ENCODE results near the gene NFIB.

Gene NFIB

DNA sequence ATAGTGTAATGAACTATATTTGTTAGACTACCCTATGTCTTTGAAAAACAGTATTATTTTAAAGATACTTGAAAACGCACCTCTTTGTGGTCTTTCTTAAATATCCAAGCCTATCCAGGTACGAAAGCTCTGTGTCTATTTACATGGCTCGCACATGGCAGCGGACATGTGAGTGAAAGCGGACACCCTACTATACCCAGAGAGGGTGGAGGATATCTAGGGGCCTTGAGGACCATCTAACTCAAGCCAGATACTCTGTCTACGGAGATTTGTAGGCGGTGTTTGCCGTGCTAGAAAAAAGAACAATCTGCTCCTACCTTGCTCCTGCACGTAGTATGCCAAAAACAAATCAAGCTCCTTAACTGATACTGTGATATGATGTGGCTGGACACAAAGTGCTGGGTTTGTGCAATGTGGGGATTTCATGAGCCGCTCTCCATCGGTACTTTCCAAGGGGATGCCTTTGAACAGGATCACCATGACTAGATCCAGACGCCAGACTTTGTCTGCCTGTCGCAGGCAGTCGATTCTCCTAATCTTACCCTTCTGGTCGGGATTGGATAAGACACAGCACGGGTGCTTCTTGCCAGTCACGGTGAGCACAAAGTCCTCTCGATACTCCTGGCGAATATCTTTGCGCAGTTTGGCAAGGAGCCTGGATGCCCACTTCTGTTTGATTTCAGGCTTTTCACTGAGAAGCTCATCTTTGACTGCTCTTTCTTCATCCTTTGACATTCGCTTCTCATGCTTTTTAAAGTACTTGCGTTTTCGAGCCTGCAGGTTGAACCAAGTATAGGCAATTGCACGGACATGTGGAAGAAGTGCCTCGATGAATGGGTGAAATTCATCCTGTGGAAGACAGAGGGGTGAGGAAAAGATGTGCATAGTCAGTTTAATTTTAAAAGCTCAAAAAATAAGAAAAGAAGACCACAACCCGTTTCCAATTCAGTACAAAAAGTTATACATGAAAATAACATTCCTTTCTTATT is 7.0 kb downstream of the NFIB start:
- DNase-seq (ENCODE audit: low spot score), result no peak

DNA sequence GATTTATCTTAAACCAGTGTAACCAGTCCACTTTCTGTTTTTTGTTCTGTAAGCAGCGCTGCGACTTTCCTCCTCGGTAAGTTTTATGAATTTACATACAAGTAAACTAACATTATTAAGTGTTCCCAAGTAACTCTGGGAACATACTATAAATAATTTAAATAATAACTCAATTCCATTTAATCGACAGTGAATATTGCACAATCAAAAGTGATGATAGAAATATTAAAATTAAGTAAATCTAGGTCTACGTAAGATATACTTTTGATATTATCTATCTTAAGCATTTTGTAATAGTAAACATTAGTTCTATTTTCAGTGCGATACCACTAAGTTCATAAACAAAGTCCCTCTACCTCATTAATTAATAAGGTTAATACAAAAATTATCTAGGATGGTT is 7.8 kb downstream of the NFIB start:
- no peak for DNase-seq (ENCODE audit: low spot score)

DNA sequence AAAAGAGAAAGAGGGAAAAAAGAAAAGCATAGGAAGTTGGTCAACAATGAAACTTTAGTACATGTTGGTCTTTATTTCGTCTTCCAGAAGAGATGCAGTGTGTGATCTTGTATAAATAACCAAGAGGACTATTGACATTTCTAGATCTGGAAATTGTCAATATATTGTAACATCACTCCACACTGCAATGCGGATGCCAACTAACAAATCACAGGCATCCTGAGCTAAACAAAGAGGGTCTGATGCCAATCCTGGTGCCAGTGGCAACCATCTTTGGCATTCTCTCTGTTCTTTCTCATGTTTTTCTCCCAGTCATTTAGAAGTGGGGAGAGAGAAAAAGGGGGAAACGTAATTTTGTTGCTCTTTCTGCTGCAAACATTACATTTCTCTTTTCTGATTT is 9.7 kb downstream of the NFIB start:
- no peak for DNase-seq (ENCODE audit: low spot score)

DNA sequence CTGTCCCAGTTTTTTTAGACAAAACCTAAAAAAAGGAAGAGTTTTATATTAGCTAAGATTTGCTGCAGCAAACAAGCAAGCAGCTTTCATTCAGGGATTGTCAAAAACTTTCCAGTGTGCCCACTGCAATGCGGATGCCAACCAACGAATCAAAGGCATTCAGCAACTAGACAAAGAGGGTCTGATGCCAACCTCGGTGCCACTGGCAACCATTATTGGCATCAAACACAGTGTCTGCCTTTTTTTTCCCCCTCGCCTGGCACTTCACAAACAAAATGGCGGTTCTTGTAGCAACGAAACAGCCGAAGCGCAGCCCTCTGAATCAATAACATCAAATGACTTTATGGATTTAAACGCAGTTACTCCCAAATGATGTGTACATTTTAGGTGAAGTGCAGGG is 10.4 kb downstream of the NFIB start:
- DNase-seq (ENCODE audit: low spot score), result no peak

DNA sequence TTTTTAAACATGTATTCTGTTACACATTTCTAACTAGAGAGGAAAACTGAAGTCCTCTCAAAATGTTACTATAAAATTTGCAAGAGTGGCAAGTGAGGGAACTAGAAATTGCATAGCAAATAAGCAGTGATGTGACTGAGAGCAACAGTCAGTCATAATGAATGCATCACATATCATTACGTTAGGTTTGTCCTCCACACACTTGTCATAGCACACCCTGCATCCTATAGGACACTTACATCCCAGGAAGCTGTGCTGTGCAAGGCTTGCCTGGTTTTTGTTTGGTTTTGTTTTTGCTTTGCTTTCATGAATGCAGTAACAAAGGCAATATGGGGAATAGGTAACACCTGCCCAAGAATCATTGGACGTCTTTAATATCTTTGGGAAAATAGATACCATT is 10.8 kb downstream of the NFIB start:
- DNase-seq (ENCODE audit: low spot score), result no peak

DNA sequence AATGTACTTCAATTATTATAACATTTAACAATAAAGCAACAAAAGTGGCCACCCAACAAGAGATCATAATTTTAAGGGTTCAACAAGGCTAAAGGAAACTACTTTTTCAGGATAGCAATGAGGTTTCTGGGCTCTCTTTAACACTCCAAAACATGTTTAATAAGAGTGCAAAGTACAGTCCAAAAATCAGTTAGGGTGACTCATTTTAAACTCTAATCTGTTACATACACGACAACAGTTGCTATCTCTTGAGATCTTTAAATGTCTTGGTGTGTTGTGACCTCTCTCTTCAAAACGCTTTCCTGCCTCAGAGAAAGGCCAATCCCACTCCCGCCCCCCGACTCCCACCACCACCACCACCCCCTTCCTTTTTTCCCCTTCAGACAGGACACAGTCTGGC is 11.5 kb downstream of the NFIB start:
- DNase-seq (ENCODE audit: low spot score), result no peak

DNA sequence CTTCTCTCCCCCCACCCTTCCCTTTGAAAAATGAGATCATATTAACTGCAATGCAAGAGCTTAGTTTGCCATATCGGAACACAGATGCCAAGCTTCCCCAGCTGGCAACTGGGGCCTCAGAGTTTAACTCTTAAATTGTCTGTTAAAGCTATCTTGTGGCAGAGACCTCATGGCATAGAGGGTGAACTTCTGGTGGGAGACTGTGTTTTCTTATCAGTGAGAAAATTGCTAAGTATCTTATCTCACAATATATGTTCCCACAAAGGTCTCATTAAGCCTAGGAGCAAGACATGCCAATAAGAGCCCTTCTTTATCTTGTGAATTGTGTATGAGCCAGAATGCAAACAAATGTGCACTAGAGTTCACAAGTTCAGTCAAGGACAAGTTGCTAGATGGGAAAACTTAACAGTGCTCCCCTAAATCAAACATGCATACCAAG is 12.3 kb downstream of the NFIB start:
- DNase-seq (ENCODE audit: low spot score), result no peak

DNA sequence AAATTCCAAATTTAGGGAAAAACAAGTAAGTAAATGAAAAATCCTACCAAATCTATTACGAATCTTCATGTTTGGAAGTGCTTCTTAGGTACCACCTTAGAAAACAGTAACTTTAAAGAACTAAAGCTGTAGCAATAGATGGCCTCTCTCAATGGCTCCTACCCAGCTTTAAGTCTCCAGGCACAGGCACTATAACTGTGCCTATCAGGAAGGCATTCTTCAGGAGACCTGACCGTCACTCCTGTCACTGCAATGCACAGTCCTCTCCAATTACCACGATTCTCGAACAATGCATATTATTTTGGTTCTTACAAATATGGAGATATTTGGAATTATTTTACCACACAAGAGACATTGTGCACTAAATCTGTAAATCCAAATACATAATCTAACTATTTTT is 12.9 kb downstream of the NFIB start:
- no peak for DNase-seq (ENCODE audit: low spot score)

DNA sequence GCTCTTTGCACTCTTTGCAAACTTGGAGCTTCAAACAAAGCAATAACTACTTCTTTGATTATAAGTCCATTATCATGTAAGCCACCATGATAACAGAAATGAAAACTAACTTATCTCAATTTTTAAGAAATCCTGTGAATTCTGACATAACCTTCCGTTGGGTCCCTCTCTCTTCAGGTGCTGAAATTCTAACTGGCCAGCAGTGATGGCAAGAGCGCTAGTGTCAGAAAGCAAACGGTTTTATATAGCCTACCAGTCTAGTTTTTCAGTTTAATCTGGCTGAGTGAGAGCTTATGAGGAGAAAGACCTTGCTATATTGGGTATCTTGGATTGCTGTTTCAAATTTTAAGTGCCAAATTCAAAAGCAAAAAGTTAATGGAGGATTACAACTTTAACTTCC is 13.4 kb downstream of the NFIB start:
- DNase-seq (ENCODE audit: low spot score), result no peak

DNA sequence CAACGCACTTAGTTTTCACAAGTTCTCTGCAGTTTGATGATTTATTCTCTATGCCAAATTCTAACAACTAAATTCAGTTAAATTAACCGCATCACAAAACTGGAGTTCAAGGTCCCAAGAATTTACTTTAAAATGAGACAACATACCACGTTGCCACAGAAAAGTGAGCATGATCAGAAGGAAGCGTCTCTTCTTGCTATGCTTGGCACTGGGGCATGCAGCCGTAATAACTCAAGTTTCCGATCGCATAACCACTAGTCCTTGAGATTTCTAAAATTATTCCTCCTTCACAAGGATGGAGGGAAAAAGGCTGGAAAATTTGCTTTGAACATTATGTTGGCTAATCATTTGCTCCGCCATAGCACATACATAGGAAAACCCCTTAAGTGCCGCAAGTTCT is 13.9 kb downstream of the NFIB start:
- no peak for DNase-seq (ENCODE audit: low spot score)

DNA sequence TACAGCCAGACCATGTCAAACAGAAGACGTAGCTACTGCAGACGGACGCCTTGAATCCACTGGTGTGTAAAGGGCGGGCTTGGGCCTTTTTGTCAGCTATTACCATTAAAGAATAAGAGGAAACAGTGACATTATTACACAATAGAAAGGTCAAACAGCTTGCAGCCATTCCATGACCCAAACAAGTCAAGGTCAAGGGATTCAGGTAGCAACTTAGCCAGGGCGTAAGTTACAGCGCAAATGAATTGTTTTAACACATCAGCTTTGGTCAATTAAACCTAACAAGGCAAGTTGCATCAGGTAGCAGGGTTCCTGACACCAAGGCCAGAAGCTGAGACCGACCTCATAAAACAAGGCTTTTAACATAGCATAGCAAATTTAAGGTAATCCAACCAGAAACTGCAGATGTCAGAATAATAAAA is 15.3 kb downstream of the NFIB start:
- no peak for DNase-seq (ENCODE audit: low spot score)

DNA sequence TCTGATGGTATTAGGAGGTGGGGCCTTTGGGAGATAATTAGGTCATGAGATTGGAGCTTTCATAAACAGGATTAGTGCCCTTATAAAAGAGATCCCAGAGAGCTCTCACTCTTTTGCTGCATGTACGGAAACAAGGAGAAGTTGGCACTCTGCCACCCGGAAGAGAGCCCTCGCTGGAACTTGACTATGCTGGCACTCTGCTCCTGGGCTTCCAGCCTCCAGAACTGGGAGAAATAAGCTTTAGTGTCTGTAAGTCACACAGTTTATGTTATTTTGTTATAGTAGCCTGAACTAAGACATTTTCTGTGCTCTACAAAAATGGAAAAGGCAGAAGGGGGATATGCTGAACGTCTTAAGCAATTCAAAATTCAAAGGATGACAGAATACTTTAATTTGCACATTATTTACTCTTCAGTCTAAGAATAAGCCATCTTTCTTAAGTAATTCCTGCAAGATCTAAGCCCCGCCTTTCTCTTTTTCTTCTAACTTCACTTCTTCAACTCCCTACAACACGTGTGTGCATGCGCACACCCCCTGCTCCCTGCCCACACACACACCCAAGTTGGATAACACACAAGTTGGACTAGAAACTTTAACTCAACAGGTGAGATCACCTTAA is 17.3 kb downstream of the NFIB start:
- no peak for DNase-seq (ENCODE audit: low spot score)

DNA sequence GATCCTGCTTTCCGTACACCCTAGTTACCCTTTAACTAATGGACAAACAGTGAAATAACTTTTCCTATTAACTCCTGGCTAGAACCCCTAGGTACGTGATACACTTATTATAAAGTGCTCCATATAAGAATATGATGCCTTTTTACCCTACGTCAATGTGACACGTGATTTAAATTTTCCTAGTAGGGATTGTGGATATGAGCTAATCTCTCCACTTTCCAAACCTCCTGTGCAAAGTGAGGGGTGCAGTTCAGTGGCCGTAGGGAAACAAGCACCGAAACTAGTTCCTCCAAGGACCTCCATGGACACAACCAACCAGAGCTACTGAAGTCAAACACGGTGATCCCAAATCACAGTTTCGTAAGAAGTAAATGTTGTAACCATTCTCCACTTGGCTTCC is 19.3 kb downstream of the NFIB start:
- no peak for DNase-seq (ENCODE audit: low spot score)

DNA sequence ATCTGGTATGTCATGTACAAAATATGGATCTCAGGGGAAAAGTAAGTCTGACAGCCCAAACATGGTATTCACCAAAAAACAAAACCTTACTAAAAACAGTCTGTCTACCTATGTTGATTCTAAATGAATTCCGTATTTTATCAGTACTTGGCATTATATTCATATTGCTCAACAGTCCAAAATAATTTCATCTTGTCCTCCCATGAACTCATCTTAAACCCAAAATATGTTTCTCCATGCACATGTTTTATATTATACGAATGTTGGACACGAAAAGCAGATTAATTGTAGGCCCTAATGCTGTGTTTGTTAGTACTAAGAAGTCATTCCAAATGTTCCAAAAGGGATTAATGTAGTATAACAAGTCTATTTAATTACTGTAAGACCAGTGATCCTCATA is 20.1 kb downstream of the NFIB start:
- no peak for DNase-seq (ENCODE audit: low spot score)

DNA sequence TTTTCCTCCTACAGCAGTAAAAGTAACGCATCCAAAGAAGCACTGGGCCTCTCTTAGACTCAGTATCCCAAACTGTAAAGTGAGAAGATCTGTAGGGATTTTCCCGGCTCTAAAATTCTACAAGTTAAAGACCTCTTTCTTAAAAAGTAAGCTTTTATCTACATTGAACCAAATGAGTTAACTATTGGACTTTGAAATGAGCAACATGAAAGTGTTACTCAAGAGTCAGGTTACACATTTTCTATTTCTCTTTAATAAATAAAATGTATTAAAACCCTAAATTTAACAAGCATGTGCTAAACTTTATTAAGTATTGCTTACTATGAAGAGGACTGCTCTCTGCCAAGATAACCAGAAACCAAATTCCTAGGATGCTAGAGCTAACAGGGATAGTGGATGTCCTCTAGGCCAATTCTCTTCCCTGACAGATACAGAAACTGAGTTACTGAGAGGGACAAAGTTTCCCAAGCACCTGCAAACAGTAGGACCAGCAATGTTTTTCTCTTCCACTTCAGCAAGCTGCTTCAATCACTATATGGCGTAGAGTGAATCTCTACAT is 21.7 kb downstream of the NFIB start:
- DNase-seq (ENCODE audit: low spot score), result no peak

DNA sequence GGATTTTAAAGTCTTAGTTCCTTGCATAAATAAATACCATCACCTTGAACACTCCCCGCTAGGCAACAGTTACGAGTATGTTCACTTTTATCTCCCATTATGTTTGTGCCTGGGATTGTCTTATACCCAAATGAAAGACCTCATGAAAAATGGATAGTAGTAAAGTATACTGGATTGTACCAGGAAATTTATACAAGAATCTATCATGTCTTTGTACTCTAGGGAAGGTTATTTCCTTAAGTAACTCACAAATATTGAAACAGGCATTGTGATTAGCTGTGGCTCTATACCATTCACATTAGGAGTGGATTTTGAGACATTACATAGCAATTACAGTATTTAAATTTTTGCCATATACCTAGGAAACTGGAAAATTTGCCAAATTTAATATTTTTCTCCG is 24.0 kb downstream of the NFIB start:
- DNase-seq (ENCODE audit: low spot score), result no peak

DNA sequence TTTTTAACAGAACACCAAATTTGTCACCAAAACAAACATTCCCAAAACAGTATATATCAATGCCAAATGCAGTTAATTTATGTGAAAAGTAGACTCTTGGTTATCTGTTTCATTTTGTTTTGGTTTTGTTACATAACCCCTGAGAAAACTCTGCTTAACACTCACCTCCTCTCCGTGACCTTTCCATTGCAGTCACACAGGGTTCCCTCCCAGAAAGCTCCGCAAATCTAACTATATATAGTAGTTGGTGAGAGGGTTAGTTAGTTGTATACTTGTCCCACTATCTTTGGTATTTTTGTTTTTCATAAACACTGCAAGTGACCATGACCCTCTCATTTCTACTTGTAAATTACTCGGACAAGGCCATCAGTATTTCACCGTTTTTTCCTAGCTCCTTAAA is 25.5 kb downstream of the NFIB start:
- DNase-seq (ENCODE audit: low spot score), result no peak

DNA sequence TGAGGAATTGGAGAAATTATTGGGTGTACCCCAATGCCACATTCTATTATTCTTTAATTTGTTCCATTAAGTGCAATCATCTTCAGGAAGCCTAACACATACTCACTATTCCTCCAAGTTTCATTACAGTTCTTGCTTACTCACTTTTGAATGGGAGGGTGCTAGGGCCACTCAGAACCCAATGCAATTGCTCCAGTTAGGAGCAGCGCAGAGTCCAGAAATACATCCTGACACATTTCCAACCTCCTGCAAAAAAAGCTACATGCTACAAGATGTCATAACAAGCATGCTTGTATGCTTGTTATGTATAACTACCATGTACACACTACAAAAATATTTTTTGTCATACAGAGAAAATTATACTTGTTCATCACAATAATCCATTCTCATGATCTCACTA is 27.8 kb downstream of the NFIB start:
- DNase-seq (ENCODE audit: low spot score), result no peak

DNA sequence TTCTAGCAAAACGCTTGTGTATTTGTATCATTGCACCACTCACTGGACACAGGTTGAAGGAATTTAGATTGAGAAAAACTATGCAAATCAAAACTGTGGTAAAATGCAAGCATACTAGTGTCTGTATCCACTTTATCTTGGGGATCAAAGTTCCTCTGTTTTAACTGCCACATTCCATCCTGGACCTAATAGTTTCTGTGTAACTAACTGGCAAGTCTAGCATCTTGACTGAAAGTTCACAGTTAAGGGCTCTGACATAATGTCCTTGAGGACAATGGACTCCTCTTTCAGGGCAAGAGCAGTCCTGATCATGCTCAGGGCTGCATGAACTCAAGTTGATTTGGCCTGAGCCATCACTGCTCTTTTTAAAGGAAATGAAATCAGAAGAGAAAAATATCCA is 30.7 kb downstream of the NFIB start:
- DNase-seq (ENCODE audit: low spot score), result no peak

DNA sequence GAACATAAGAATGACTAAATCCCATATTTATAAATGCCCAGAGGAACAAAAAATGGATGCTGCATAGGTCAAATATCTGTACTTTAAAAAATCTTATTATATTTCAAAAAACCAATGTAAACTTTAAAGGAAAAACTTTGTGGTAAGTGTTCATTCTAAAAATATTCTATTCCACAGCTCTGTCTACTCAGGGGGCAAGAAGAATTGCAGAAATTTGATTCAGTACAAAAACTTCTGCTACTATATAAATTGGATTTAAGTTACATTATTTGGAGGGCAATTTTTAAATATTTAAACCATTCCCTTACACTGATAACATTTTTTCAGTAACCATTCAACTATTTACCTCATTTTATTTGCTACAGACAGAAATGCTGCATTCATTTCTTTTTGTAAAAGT is 32.1 kb downstream of the NFIB start:
- DNase-seq (ENCODE audit: low spot score), result no peak

DNA sequence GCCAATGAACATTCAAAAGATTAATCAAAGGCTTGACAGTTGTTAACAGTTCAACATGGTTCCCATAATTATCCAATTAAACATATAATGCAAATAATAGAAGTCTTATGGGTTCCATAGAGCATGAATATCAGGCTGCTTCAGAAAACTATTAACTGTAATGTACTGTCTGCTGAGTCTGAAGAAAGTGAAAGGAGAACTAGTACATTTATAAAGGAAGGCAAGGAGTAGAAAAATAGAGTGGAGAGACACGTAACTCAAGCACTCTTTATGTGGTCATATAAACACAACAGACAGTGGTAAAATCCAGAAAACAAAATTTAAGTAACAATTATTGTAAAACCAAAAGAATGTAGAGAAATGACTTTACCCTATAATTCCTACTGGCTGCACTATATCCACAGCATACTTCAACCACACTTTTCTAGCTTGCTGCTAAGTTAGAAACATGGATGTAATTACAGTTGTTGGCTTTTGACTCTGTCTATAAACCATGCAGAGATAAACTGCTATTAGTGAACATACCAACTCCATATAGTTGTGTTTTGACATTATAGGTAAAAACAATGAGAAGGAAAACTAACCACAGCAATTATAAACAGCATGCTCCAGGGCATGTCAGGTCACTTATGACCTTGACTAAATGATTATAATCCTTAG is 32.7 kb downstream of the NFIB start:
- no peak for DNase-seq (ENCODE audit: low spot score)

DNA sequence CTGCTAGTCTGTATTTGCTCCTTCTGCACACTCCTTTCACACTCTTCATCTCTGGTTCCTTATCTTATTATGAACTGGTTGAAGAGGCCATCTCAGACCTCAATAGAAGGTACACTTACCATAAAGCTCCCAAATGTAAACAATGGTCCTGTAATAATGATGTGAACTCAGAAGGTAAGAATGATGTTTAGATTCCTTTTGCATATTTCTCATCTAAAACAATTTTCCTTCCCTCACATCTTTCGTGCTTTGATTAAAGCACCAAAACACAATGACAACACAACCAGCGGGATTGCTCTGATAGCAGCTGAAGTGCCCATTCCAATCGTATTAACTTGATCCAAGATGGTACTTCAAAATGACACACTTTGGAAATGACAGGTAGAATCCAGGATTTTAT is 34.3 kb downstream of the NFIB start:
- no peak for DNase-seq (ENCODE audit: low spot score)

DNA sequence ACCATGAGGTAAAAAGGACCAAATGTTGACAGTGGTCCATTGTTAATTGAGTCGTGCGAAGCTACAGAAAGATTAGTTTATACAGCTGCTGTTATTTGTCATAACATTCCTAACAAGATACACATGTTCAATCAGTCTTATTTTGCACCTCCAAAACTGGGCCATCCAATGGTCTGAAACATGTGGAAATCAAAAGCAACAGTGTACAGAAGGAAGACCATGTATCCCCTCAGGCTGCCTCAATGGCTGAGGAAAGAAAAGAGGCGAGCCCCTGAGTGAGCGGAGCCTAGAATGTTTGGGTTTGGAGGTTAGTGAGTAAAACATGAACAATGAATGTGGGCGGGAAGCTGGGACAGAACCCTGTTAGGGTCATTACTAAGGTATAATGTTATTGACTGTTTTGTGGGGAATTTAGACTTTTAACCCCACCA is 35.6 kb downstream of the NFIB start:
- DNase-seq (ENCODE audit: low spot score), result no peak

Data from CD4-positive, alpha-beta T cell treated with Interleukin-2 at 100 ng/mL for 4 hours (primary cell).